SK-N-MC (cell line): ENCODE data around the gene SLFN13.

Experiments
- EZH2 ChIP-seq: fragments of 200-600 bp; sonication (generic); IDR thresholded peaks from one replicate; pipeline ENCODE4 v1.6.1; 2017; ENCODE audit warnings: antibody characterized with exemption
- POLR2AphosphoS5 ChIP-seq: IDR thresholded peaks from 2 replicates; pipeline ENCODE4 v1.6.1; 2012; ENCODE audit warnings: mild to moderate bottlenecking, low read depth, low read length, borderline replicate concordance

- TF ChIP-seq POLR2AphosphoS5 (no peak), EZH2 (no peak)
These were observed at the start of gene SLFN13 for GRCh38 chr17:35448214-35448898.
